D721Med (cell line): Measurements from ENCODE around the gene TOR1AIP2.

ENCODE experiments used
- DNase-seq: peaks from one replicate; pipeline ENCODE4 v3.0.0; 2011; ENCODE audit warnings: low spot score; ENCODE audit not compliant: insufficient read length
- FAIRE-seq: peaks from 2 replicates; lab custom pipeline; 2011; peaks lifted over from hg19 to GRCh38; lab: Jason Lieb, UNC
- CTCF ChIP-seq: IDR thresholded peaks from 2 replicates; pipeline ENCODE4 v1.5.1; 2012; ENCODE audit warnings: mild to moderate bottlenecking, control low read depth; ENCODE audit not compliant: insufficient read depth; ENCODE audit errors: missing control alignments

The TOR1AIP2 gene

DNA sequence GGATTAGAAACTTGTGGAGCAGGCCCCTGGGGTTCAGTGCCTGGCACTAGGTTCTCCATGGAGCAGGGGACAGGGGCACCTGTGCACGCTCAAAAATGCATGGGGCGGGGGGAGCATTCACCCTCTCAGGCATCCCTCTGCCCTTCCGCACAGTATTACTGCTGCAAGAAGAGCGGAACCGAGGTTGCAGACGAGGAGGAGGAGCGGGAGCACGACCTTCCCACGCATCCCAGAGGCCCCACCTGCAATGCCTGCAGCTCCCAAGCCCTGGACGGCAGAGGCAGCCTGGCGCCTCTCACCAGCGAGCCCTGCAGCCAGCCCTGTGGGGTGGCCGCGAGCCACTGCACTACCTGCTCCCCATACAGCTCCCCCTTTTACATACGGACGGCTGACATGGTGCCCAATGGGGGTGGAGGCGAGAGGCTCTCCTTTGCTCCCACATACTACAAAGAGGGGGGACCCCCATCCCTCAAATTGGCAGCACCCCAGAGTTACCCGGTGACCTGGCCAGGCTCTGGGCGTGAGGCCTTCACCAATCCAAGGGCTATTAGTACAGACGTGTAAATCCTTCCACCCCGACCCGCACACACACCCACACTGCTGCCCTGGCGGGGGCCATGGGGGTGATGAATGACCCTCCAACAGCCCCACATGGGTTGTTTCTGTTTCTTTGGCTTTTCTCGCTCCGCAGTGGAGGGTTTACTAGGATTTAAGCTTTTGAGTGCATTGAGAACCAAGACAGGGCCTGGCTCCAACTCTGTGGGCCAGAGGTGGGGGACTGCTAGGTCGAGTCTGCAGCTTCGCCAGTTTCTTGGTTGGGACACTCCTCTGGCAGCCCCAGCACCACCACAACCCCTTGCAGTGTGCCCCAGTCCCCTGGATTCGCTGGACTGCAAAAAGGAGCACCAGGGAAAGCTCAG is 63.7 kb downstream of the TOR1AIP2 start:
- DNase-seq = no peak
- no peak for FAIRE-seq
- no peak for TF ChIP-seq CTCF

DNA sequence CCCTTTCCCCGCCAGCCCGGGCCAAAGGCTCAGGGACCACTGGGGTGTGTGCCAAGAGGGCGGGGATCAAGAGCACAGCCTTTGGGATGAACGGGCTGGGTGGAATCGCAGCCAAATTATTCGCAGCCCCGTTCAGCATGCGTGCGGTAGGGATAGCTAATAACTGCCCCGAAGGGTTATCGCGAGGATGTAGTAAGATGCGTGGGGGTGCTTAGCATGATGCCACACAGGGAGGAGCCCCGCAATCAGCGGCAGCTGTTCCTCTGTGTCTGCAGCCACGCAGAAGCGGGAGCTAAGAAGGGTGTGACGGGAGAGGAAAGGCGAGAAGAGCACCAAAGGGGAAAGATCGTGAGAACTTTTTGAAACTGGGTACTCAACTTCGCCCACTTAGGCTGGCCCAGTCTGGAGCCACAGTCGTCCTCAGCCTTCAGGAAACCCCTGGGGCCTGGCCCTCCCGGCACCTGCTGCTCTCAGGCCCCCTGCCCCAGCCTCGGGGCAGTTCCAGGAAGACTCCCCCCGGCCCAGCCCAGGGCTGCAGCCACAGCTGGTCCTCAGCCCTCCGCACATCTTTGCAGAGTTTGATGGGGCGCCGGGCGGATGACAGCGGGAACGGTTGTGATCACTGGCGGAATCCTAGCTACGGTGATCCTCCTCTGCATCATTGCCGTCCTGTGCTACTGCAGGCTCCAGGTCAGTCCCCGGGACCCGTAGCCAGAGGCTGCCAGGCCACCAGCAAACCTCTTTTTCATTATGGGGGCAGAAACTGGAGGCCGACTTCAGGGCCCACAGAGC is 64.9 kb downstream of the TOR1AIP2 start:
- no peak for DNase-seq

GRCh38 chr1:179810367-179810715 is 67.3 kb downstream of the TOR1AIP2 start:
- no peak for DNase-seq
- no peak for FAIRE-seq
- TF ChIP-seq CTCF = no peak

More for the DNA sequence above, 64.9 kb downstream of the TOR1AIP2 start:
- no peak for FAIRE-seq
- no peak for TF ChIP-seq CTCF

DNA sequence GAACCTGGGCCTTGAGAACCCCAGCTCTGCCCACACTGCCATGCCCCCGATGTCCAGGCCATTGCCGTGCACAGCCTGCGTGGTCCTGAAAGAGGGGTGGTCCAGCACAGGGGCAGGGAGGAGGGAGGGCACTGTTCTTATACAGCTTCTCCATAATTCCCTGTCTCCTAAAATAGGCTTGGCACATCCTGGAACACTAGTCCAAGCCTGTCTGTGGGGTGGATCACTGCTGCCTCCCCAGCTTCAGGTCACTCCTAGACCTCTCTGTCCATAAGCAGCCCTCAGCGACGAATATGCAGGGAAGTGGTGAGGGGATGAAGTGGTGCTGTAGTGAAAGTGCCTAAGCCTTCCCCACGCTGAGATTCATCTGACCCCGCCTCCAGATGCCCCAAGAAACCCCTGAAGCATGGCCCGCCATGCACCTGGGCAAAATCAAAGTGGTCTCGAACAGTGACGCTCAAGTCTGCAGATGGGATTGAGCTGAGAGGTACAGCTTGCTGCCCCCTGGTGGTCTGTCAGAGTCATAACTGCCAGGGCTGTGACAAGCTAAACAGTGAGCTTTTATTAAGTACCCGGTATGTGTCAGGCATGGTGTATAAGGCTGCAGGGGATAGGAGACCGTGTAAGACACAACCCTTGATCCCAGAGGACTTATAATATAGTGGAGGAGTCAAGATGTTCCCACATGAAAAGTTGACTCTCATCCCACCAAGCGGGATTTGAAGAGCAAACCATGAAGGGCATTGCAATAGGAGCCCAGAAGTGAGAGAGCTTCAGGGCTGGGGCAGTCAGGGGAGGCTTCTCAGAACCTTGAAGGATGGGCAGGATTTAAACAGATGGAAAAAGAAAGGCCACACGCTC is 67.9 kb downstream of the TOR1AIP2 start:
- peak; percentile 98 for TF ChIP-seq CTCF
- DNase-seq (peak; percentile 86), FAIRE-seq (peak; percentile 68)

- TF ChIP-seq CTCF = no peak
- DNase-seq = no peak
- no peak for FAIRE-seq
Measured at GRCh38 chr1:179808503-179808902, 69.1 kb downstream of the TOR1AIP2 start.

DNA sequence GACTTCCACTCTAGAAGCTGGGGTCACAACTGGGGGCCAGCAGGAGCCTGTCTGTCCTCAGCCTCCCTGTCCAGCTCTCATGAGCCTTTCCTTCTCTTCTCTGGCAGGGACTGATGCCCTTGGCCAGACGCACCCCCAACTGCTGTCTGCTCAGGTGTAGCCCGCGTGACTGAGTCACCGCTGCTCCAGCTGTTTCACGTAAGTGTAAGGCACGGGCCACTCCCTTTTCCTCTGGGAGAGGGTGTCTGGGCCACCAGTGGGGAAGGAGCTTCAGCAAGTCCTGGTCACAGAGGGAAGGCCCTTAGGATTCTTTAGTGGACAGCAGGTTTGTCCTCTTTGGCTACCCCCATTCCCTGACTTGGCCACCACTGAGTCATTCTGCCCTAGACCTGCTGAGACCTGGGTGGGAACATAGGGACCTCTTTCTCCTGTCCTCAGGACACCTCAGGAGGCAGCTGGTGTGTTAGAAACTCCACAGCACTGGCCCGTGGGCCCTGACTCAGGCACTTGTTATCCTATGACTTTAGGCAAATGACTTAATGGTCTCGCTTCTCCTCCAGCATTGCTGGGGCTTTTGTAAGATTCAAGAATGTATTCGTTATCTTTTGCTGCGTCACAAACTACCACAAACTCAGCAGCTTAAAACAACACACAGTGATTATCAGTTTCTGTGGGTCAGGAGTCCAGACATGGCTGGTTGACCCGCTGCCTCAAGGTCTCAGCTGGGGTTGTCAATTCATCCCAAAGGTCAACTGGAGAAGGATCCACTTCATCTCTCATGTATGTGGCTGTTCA is 69.7 kb downstream of the TOR1AIP2 start:
- no peak for DNase-seq
- no peak for FAIRE-seq
- no peak for TF ChIP-seq CTCF
